ENCODE data around the gene CYFIP2.

GRCh38 chr5:157267761-157268480, 2.0 kb downstream of the CYFIP2 start:
- TF ChIP-seq CTCF (IDR thresholded peaks at IDR 0.05) (peak in 2 of 4 experiments; percentile 14 to 21), POLR2AphosphoS5 (IDR thresholded peaks at IDR 0.05) (peak; percentile 14), POLR2A (IDR thresholded peaks at IDR 0.05) (no peak)

Measured in prostate gland (tissue), 2 donors.